ENCODE data around the gene PLA2G2D.

Gene PLA2G2D

DNA sequence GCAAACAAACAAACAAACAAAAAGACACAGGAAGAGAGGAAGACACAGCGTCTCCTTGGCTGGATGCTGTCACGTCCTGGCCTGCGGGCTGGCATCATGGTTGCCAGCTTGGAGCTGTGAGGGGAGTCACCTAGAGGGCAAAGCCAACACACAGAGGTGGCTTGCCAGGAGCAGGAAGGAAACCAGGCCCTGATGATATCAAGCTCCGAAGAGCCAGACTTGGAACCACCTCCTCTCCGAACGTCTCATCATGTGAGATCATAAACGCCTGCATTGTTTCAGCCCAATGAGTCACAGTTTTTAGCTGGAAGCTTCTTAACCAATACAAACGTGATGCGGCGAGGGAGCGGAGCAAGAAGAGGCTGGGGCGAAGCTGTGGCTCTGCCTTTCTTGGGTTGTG is 8.7 kb downstream of the PLA2G2D start:
- DNase-seq (ENCODE audit: low read depth): peak; percentile 94
- TF ChIP-seq, protein P1, sequence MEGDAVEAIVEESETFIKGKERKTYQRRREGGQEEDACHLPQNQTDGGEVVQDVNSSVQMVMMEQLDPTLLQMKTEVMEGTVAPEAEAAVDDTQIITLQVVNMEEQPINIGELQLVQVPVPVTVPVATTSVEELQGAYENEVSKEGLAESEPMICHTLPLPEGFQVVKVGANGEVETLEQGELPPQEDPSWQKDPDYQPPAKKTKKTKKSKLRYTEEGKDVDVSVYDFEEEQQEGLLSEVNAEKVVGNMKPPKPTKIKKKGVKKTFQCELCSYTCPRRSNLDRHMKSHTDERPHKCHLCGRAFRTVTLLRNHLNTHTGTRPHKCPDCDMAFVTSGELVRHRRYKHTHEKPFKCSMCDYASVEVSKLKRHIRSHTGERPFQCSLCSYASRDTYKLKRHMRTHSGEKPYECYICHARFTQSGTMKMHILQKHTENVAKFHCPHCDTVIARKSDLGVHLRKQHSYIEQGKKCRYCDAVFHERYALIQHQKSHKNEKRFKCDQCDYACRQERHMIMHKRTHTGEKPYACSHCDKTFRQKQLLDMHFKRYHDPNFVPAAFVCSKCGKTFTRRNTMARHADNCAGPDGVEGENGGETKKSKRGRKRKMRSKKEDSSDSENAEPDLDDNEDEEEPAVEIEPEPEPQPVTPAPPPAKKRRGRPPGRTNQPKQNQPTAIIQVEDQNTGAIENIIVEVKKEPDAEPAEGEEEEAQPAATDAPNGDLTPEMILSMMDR (conservative IDR thresholded peaks at IDR 0.05; ENCODE audit: control insufficient read depth, insufficient read depth, low read depth, low read length): no peak

DNA sequence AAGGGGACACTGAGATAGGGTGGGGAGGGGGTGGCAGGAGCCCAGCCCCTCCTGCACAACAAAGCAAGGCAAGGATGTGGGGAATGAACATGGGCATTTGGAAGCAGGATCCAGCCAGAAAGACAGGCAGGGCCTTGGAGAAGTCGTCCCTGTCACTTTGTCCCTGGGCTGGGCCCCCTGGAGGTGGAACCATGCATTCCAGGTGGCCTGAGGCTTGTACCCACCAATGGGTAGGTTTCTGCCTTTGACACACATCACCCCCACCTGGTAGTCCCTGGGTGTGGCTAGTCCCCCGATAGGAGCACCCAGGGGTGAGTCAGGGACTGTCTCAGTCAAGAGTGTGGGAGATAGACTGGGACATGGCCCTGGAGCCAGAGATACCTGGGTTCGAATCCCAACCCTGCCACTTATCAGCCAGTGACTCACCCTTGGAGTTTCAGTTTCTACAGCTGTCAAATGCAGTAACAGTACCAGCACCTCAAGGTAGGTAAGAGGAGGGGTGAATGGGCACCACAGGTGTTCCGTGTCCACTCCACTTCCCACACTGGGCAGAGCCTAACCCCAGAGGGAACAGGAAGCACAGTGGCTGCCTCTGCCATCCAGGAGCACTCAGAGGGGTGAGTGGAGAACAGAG is 10.0 kb downstream of the PLA2G2D start:
- TF ChIP-seq, protein P1 (conservative IDR thresholded peaks at IDR 0.05; ENCODE audit: control insufficient read depth, insufficient read depth, low read depth, low read length): no peak
- DNase-seq (ENCODE audit: low read depth): no peak
- H3K4me3 ChIP-seq (ENCODE audit: control insufficient read depth, low read depth, low read length): no peak overlapping the region

More for the DNA sequence above, 8.7 kb downstream of the PLA2G2D start:
- H3K4me3 ChIP-seq (ENCODE audit: control insufficient read depth, low read depth, low read length): no peak overlapping the region

DNA sequence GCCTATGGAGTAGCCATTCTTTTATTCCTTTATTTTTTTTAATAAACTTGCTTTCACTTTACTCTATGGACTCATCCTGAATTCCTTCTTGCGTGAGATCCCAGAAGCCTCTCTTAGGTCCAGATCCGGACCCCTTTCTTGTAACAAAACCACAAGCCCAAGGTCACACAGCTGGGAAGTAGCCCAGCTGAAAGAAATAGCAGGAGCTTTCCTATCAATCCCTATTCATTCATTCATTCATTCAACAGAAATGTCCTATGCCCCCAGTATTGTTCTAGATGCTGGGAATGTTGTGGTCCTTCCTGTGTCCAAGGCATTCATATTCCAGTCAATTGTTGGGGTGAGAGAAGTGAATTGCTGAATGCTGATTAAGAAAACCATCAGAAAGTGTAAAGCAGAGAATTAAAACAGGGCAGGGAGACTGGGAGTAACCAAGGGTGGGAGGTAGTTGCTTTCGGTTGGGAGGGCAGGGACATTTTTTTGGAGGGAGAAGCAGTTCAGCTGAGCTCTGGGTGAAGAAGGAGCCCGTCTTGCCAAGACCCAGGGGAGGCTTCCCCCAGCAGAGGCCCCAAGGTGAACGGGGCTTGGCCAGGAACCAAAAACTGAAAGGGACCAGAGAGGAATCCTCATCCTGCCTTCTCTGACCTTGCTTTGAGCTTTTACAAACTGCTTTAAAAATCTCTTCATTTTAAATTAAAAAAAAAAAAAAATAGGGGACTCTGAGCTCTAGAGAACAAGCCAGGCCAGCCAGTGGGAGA is 10.8 kb downstream of the PLA2G2D start:
- TF ChIP-seq, protein P1 (conservative IDR thresholded peaks at IDR 0.05; ENCODE audit: control insufficient read depth, insufficient read depth, low read depth, low read length): no peak
- DNase-seq (ENCODE audit: low read depth): no peak
- no peak overlapping the region for H3K4me3 ChIP-seq (ENCODE audit: control insufficient read depth, low read depth, low read length)

GRCh38 chr1:20107796-20108195 is 11.5 kb downstream of the PLA2G2D start:
- TF ChIP-seq, protein P1 (conservative IDR thresholded peaks at IDR 0.05; ENCODE audit: control insufficient read depth, insufficient read depth, low read depth, low read length): no peak
- DNase-seq (ENCODE audit: low read depth): no peak

DNA sequence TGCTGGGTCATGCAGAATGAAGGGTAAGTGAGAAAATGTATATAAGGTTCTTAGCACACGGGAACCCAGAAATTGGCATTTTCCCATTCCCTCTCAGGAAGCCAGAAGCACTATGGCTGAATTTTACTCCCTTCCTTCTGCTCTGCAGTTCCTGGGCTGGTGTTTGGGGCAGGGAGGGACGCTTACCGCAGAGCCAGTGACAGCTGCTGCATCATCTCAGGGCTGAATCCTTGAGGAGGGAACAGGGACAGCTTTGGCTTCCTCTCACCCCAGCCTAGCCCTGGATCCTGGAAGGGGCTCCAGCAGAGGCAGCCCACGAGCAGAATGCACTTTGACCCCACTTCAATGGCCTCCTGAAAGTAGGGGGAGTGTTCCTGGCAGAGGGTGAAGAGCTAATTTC is 12.0 kb downstream of the PLA2G2D start:
- no peak for DNase-seq (ENCODE audit: low read depth)
- TF ChIP-seq, protein P1 (conservative IDR thresholded peaks at IDR 0.05; ENCODE audit: control insufficient read depth, insufficient read depth, low read depth, low read length): no peak
- no peak overlapping the region for H3K4me3 ChIP-seq (ENCODE audit: control insufficient read depth, low read depth, low read length)

More at GRCh38 chr1:20107796-20108195, 11.5 kb downstream of the PLA2G2D start:
- no peak overlapping the region for H3K4me3 ChIP-seq (ENCODE audit: control insufficient read depth, low read depth, low read length)

DNA sequence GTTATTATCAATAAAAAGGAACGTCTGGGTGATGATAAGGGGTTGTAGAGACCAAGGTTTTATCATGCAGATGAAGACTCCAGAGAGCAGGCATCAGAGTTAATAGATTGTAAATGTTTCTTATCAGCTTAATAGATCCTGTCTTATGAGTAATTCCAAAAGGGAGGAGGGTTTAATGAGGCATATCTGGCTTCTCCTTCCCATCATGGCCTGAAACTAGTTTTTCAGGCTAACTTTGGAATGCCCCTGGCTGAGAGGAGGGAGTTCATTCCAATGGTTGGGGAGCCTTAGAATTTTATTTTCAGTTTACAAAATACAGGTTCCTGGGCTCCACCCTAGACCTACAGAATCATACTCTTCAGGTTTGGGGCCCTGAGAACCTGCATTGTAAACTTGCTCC is 13.5 kb downstream of the PLA2G2D start:
- TF ChIP-seq, protein P1 (conservative IDR thresholded peaks at IDR 0.05; ENCODE audit: control insufficient read depth, insufficient read depth, low read depth, low read length): no peak
- no peak overlapping the region for H3K4me3 ChIP-seq (ENCODE audit: control insufficient read depth, low read depth, low read length)
- DNase-seq (ENCODE audit: low read depth): no peak
